ENCODE results near the gene UQCRC1.
A peak's percentile ranks its signal among the peaks of the same experiment; 100 is the strongest.

The UQCRC1 gene

GRCh38 chr3:48633256-48633655 lies 23.8 kb upstream of the UQCRC1 start:
- DNase-seq: no peak

- DNase-seq: no peak
These were observed 22.3 kb upstream of the UQCRC1 start for GRCh38 chr3:48631516-48632448.

GRCh38 chr3:48630833-48631232 lies 21.4 kb upstream of the UQCRC1 start:
- no peak for DNase-seq

GRCh38 chr3:48630407-48630806 lies 21.0 kb upstream of the UQCRC1 start:
- DNase-seq: no peak

GRCh38 chr3:48629894-48630293 lies 20.4 kb upstream of the UQCRC1 start:
- DNase-seq: no peak

- no peak for DNase-seq
These were observed 19.0 kb upstream of the UQCRC1 start for GRCh38 chr3:48628277-48629017.

GRCh38 chr3:48625600-48625999 lies 16.2 kb upstream of the UQCRC1 start:
- no peak for DNase-seq

- no peak for DNase-seq
These were observed 15.3 kb upstream of the UQCRC1 start for GRCh38 chr3:48624767-48625166.

GRCh38 chr3:48623851-48624547 lies 14.6 kb upstream of the UQCRC1 start:
- peak; percentile 68 for DNase-seq

- no peak for DNase-seq
These were observed 12.0 kb upstream of the UQCRC1 start, which contains the start of gene TMEM89 for GRCh38 chr3:48621461-48621869. Gene TMEM89 (minus strand): TSS chr3:48621769. CDS start chr3:48621756, 13 bp downstream.

- no peak for DNase-seq
These were observed 10.4 kb upstream of the UQCRC1 start for GRCh38 chr3:48619541-48620524.

- DNase-seq: no peak
These were observed 8.1 kb upstream of the UQCRC1 start for GRCh38 chr3:48617559-48617958.

- DNase-seq: no peak
These were observed 4.6 kb upstream of the UQCRC1 start for GRCh38 chr3:48614044-48614443.

GRCh38 chr3:48612309-48612708 lies 2.9 kb upstream of the UQCRC1 start:
- DNase-seq: no peak

- DNase-seq: no peak
These were observed 1.9 kb downstream of the UQCRC1 start for GRCh38 chr3:48607519-48607918.

GRCh38 chr3:48601622-48601994 lies 7.8 kb downstream of the UQCRC1 start:
- no peak for DNase-seq

GRCh38 chr3:48600711-48601621 lies 8.5 kb downstream of the UQCRC1 start:
- DNase-seq: no peak

- no peak for DNase-seq
These were observed 9.7 kb downstream of the UQCRC1 start for GRCh38 chr3:48599509-48600285.

GRCh38 chr3:48599077-48599501 lies 10.4 kb downstream of the UQCRC1 start:
- DNase-seq: no peak
